ENCODE data around the gene SLC25A38.

- TF ChIP-seq CTCF (IDR thresholded peaks at IDR 0.05; ENCODE audit: insufficient read depth, low read length) (no peak), GABPA (IDR thresholded peaks at IDR 0.05; ENCODE audit: low read depth) (no peak), SPI1 (IDR thresholded peaks at IDR 0.05; ENCODE audit: borderline replicate concordance, low read depth) (no peak), REST (IDR thresholded peaks at IDR 0.05; ENCODE audit: insufficient replicate concordance, low read depth) (no peak)
These were observed 40.0 kb upstream of the SLC25A38 start for GRCh38 chr3:39343076-39343717.

Measured in HL-60 (cell line).